Uterus (tissue), 4 donors: ENCODE results near the gene LLPH. TPM values are rescaled to one million over a fixed set of nuclear protein-coding genes. Genes with fewer than 3 reads are reported as not detected.

Experiments
- DNase-seq, 2 donors: peaks; one replicate each; pipeline ENCODE4 v3.0.0-alpha.2; 2019 to 2020
- H3K27ac ChIP-seq, 2 donors: fragments of 200-600 bp; sonication (generic); 1 replicate in 1 of 2; 2 replicates in 1 of 2; pipeline ENCODE4 v1.5.1; 2016 to 2018
- H3K27me3 ChIP-seq, 2 donors: fragments of 200-600 bp; sonication (generic); one replicate each; pipeline ENCODE4 v1.5.1; 2018 to 2019; ENCODE audit warnings: control low read depth in 1 of 2
- H3K36me3 ChIP-seq, 2 donors: fragments of 200-600 bp; sonication (generic); one replicate each; pipeline ENCODE4 v1.5.1; 2019; ENCODE audit warnings: control low read depth in 1 of 2
- H3K4me1 ChIP-seq, 2 donors: fragments of 200-600 bp; sonication (generic); one replicate each; pipeline ENCODE4 v1.5.1; 2018 to 2019; ENCODE audit warnings: control low read depth in 1 of 2
- H3K4me3 ChIP-seq, 2 donors: fragments of 200-600 bp; sonication (generic); 1 replicate in 1 of 2; 2 replicates in 1 of 2; pipeline ENCODE4 v1.5.1; 2018 to 2019; ENCODE audit warnings: mild to moderate bottlenecking in 1 of 2
- H3K9me3 ChIP-seq, 2 donors: fragments of 200-600 bp; sonication (generic); one replicate each; pipeline ENCODE4 v1.5.1; 2019; ENCODE audit warnings: control low read depth in 1 of 2
- POLR2A ChIP-seq, 2 donors: fragments of 450-650 bp; IDR thresholded peaks; one replicate each; pipeline ENCODE4 v1.6.1; 2016; ENCODE audit warnings: antibody characterized with exemption in 2 of 2, mild to moderate bottlenecking in 1 of 2, moderate library complexity in 1 of 2
- intact Hi-C: fragments of 100-400 bp; cut with DNase I; formaldehyde crosslinking; loops from one replicate; pipeline ENCODE4 v1.15.1; 2023; ENCODE audit warnings: low total_unique reads
- total RNA-seq, 4 donors: library from RNA; depleted of rRNA in 3 of 4; stranded (reverse); fragments of >200 nt in 3 of 4; gene quantifications; one replicate each; pipeline versions ENCODE4 v1.1.0 to v1.2.4, GENCODE V29; 2014 to 2023
- TF ChIP-seq, protein P1 (sequence below), 4 experiments: fragments of 200-600 bp in 2 of 4; fragments of 450-650 bp in 2 of 4; sonication (generic) in 2 of 4; IDR thresholded peaks; one replicate each; pipeline ENCODE4 v1.5.1; 2016 to 2019; ENCODE audit warnings: antibody characterized with exemption in 4 of 4, mild to moderate bottlenecking in 2 of 4, moderate library complexity in 1 of 4
- donor health status: DM: yes; HTN: yes; CAD: no.

Gene LLPH
- total RNA-seq, 4 donors from 2014 or later, result 3.5 to 17.1 (median 7.2) TPM

DNA sequence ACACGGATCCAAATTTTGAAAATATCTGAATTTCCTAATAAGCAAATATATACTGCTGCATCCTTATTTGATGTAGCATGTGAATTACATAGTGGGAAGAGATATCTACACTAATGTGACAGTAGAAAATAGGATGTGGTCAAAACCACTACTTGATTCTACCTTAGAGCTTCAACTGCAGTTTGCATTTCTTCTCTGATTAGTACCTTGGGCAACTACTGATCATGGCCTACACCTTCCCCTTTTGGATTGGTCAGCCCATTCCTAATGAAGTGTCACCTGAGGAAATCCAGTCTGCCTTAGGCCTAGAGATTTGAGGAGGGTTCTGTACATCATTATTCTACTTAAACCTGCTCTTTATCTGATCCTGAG lies 10.7 kb downstream of the LLPH start:
- no peak for DNase-seq
- intact Hi-C loops, result no loop called here
- TF ChIP-seq, protein P1, sequence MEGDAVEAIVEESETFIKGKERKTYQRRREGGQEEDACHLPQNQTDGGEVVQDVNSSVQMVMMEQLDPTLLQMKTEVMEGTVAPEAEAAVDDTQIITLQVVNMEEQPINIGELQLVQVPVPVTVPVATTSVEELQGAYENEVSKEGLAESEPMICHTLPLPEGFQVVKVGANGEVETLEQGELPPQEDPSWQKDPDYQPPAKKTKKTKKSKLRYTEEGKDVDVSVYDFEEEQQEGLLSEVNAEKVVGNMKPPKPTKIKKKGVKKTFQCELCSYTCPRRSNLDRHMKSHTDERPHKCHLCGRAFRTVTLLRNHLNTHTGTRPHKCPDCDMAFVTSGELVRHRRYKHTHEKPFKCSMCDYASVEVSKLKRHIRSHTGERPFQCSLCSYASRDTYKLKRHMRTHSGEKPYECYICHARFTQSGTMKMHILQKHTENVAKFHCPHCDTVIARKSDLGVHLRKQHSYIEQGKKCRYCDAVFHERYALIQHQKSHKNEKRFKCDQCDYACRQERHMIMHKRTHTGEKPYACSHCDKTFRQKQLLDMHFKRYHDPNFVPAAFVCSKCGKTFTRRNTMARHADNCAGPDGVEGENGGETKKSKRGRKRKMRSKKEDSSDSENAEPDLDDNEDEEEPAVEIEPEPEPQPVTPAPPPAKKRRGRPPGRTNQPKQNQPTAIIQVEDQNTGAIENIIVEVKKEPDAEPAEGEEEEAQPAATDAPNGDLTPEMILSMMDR (IDR thresholded peaks at IDR 0.05), result no peak
- no peak for TF ChIP-seq POLR2A (IDR thresholded peaks at IDR 0.05)

DNA sequence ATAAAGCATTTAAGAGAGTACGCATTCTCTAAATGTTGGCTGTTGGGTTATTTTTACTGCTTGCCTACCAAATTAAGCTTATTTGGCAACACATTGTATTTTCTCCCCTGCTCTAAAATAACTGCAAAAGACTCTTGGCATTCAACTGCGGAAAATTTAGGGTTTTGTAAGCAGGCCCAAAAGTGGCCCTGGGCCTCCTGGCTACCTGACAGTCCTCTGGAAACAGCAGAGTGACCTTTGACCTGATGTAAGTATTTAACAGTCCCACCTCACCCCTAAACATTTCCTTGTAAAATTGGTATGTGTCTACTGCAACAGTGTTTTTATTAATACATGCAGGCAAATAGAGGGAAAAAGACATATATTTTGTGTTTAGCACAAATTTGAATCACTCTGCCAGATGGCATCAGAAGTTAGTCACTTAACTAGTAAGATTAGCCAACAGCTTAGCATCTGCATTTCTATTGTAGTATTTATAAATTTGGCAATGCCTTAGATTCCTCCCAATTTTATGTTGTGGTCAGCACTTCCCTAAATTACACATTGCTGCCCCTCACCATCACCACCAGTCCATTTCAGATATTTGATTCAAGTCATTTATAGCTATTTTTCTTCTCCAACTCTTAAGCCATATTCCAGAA lies 11.2 kb downstream of the LLPH start:
- intact Hi-C loops, result no loop called here
- Histone ChIP-seq H3K4me1 (no peaks in the 10 kb centered on the region), H3K36me3 (no peaks in the 10 kb centered on the region), H3K27me3 (no peaks in the 10 kb centered on the region), H3K27ac (no peak overlapping the region), H3K9me3 (no peaks in the 10 kb centered on the region), H3K4me3 (no peak overlapping the region)
- no peak for DNase-seq
- TF ChIP-seq, protein P1 (IDR thresholded peaks at IDR 0.05), result no peak

More for the DNA sequence above, 10.7 kb downstream of the LLPH start:
- Histone ChIP-seq H3K27ac (no peak overlapping the region), H3K4me3 (no peak overlapping the region), H3K4me1 (no peaks in the 10 kb centered on the region), H3K9me3 (no peaks in the 10 kb centered on the region), H3K27me3 (no peaks in the 10 kb centered on the region), H3K36me3 (no peaks in the 10 kb centered on the region)

DNA sequence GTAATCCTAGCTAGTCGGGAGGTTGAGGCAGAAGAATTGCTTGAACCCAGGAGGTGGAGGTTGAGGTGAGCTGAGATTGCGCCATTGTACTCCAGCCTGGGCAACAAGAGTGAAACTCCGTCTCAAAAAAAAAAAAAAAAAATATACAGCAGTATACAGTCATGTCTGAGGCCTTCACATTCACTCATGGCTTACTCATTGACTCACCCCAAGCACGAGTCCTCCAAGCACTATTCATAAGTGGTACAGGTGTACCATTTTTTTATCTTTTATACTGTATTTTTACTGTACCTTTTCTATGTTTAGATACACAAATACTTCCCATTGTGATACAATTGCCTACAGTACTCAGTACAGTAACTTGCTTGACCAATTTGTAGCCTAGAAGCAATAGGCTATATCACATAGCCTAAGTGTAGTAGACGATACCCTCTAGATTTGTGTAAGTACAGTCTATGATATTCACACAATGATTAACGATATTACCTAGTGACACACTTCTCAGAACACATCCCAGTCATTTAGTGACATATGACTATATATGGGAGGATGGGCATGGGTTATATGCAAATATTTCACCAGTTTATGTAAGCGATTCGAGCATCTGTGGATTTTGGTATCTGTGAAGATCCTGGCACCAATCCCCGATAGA lies 12.2 kb downstream of the LLPH start:
- DNase-seq, result no peak
- intact Hi-C loops, result no loop called here
- Histone ChIP-seq H3K4me1 (no peaks in the 10 kb centered on the region), H3K36me3 (no peaks in the 10 kb centered on the region), H3K4me3 (no peak overlapping the region), H3K27ac (no peak overlapping the region), H3K9me3 (no peaks in the 10 kb centered on the region), H3K27me3 (no peaks in the 10 kb centered on the region)
- TF ChIP-seq POLR2A (IDR thresholded peaks at IDR 0.05), result no peak
- TF ChIP-seq, protein P1 (IDR thresholded peaks at IDR 0.05), result no peak

DNA sequence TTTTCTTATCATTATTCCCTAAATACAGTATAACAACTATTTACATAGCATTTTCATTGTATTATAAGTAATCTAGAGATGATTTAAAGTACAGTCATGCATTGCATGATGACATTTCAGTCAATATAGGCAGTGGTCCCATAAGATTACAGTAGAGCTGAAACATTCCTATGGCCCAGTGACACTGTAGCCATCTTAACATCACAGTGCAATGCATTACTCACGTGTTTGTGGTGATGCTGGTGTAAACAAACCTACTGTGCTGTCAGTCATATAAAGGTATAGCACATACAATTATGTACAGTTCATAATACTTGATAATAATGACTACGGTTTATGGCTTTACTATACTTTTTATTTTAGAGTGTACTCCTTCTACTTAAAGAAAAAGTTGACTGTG lies 13.3 kb downstream of the LLPH start:
- no peak for TF ChIP-seq POLR2A (IDR thresholded peaks at IDR 0.05)
- DNase-seq, result no peak
- intact Hi-C loops, result no loop called here
- no peaks in the 10 kb centered on the region for H3K4me1 ChIP-seq
- no peak overlapping the region for H3K27ac ChIP-seq
- H3K9me3 ChIP-seq, result no peaks in the 10 kb centered on the region
- H3K27me3 ChIP-seq, result no peaks in the 10 kb centered on the region
- no peaks in the 10 kb centered on the region for H3K36me3 ChIP-seq
- no peak overlapping the region for H3K4me3 ChIP-seq

DNA sequence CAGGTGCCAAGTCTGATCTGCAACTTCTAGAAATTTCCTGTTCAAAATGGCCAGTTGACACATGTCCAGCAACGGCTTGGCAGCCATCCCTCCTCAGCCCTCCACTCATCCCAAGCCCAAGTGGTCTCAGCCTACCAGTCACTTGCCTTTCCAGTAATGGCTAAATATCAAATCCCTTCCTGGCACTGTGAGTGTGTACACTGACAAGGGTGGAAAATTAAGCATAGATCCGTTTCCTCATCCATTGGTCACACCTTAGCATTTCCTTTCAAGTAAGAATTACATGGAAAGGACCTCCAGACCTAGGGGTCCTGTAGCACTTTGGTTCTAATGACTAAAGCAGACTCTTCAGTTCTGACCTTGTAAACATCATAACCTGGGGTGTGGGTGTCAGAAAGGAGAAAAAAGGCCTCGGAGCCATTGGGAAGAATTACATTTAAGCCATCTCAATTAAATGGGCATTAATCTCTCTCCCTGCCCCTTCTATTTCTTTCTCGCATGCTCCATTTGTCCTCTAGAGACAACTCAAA lies 15.4 kb downstream of the LLPH start:
- intact Hi-C loops, result no loop called here
- Histone ChIP-seq H3K27me3 (no peaks in the 10 kb centered on the region), H3K4me3 (no peak overlapping the region), H3K36me3 (no peaks in the 10 kb centered on the region), H3K27ac (no peak overlapping the region), H3K4me1 (no peaks in the 10 kb centered on the region), H3K9me3 (no peaks in the 10 kb centered on the region)
- DNase-seq, result no peak
- TF ChIP-seq POLR2A (IDR thresholded peaks at IDR 0.05), result no peak
- TF ChIP-seq, protein P1 (IDR thresholded peaks at IDR 0.05), result no peak
